ENCODE results near the gene ARHGAP27. TPM values are rescaled to one million over a fixed set of nuclear protein-coding genes. Genes with fewer than 3 reads are reported as not detected.

Gene ARHGAP27
- total RNA-seq, 1 experiment from 2014 or later: 12.9 TPM

- peak; percentile 74; the same call in 1 of the 2 replicates for TF ChIP-seq ERG (CRISPR knock-in tag; IDR thresholded peaks at IDR 0.05)
- no peak for TF ChIP-seq STAT6 (CRISPR knock-in tag; conservative IDR thresholded peaks at IDR 0.05; ENCODE audit: low read depth)
Observed at GRCh38 chr17:45394913-45395568, 37.6 kb downstream of the ARHGAP27 start (continued).

GRCh38 chr17:45394564-45394912 is 38.1 kb downstream of the ARHGAP27 start:
- POLR2A ChIA-PET: interaction anchor here (1.5 kb wide), 2 partner anchors 31 to 33 kb away, joined by 4 read pairs; no protein-coding TSS in a partner anchor
- ATAC-seq: no peak
- H3K9me3 Mint-ChIP-seq: no peaks in the 10 kb centered on the region
- CTCF ChIA-PET: interaction anchor here (0.6 to 9.5 kb wide), 14 partner anchors 9 to 327 kb away, joined by 3 to 133 read pairs (median 9); partner anchors contain the start of gene MAP3K14
- peaks cover 6% of the 10 kb centered on the region for H3K36me3 Mint-ChIP-seq
- peaks cover 17% of the 10 kb centered on the region for H3K4me1 Mint-ChIP-seq
- DNase-seq (ENCODE audit: low spot score): no peak
- no peak for TF ChIP-seq ZNF317 (CRISPR knock-in tag; IDR thresholded peaks at IDR 0.05; ENCODE audit: borderline replicate concordance, low read depth)
- no peak for TF ChIP-seq E2F1 (CRISPR knock-in tag; IDR thresholded peaks at IDR 0.05)
- no peak for TF ChIP-seq IRF1 (CRISPR knock-in tag; IDR thresholded peaks at IDR 0.05)
- H3K27me3 Mint-ChIP-seq (ENCODE audit: low read depth): peaks cover 3% of the 10 kb centered on the region; the same call in 1 of the 2 replicates
- H3K4me3 Mint-ChIP-seq: no peak overlapping the region
- no peak overlapping the region for H3K27ac Mint-ChIP-seq

- H3K27me3 Mint-ChIP-seq (ENCODE audit: low read depth): peaks cover 3% of the 10 kb centered on the region; the same call in 1 of the 2 replicates
- no peak overlapping the region for H3K4me3 Mint-ChIP-seq
- no peak for ATAC-seq
- ChIA-PET CTCF (interaction anchor here (1.3 to 9.5 kb wide), 8 partner anchors 9 to 175 kb away, joined by 3 to 133 read pairs (median 12); partner anchors contain the start of gene MAP3K14), POLR2A (interaction anchor here (1.5 kb wide), 1 partner anchor 31 kb away, joined by 4 read pairs; no protein-coding TSS in a partner anchor)
- no peaks in the 10 kb centered on the region for H3K9me3 Mint-ChIP-seq
- peaks cover 20% of the 10 kb centered on the region for H3K4me1 Mint-ChIP-seq
- peaks cover 6% of the 10 kb centered on the region for H3K36me3 Mint-ChIP-seq
- H3K27ac Mint-ChIP-seq: no peak overlapping the region
- no peak for TF ChIP-seq NR1H2 (CRISPR knock-in tag; IDR thresholded peaks at IDR 0.05)
- TF ChIP-seq ELF4 (CRISPR knock-in tag; IDR thresholded peaks at IDR 0.05; ENCODE audit: low read depth): no peak
- no peak for TF ChIP-seq NFYB (CRISPR knock-in tag; conservative IDR thresholded peaks at IDR 0.05; ENCODE audit: low read depth)
- no peak for TF ChIP-seq PRDM15 (CRISPR knock-in tag; IDR thresholded peaks at IDR 0.05)
- TF ChIP-seq SP1 (CRISPR knock-in tag; conservative IDR thresholded peaks at IDR 0.05): no peak
- no peak for TF ChIP-seq ZNF138 (CRISPR knock-in tag; conservative IDR thresholded peaks at IDR 0.05)
- no peak for DNase-seq (ENCODE audit: low spot score)
Observed at GRCh38 chr17:45394091-45394490, 38.6 kb downstream of the ARHGAP27 start.

Data from WTC11 (cell line).